ENCODE measurements around the gene GREB1. TPM values are rescaled to one million over a fixed set of nuclear protein-coding genes. Genes with fewer than 3 reads are reported as not detected.

GREB1 gene
- total RNA-seq, 4 donors from 2014 or later, result 3.4 to 8.4 (median 4.7) TPM

- no peak for TF ChIP-seq CTCF (IDR thresholded peaks at IDR 0.05; ENCODE audit: low read depth)
Measured at GRCh38 chr2:11503354-11503927, 30.4 kb upstream of the GREB1 start.

GRCh38 chr2:11505652-11506610, 27.9 kb upstream of the GREB1 start:
- no peak for TF ChIP-seq CTCF (IDR thresholded peaks at IDR 0.05; ENCODE audit: low read depth)

DNA sequence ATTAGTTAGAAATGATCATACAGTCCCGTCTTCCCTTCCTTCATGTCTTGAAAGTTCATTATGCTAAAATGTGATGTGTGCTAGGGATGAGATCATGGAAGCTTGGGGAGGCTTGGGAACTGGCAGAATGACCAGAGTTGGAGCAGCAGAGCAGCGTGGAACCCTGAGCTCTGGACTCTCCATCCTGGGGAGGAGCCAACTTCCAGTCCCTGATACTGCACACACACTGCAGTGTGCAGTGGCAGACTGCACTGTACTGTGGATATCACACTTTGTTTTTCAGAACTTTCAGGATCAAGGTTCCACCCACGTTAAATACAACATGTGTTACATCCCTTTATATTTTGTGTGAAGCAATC, 27.3 kb upstream of the GREB1 start:
- no peak for TF ChIP-seq CTCF (IDR thresholded peaks at IDR 0.05; ENCODE audit: low read depth)

GRCh38 chr2:11507517-11507916, 26.3 kb upstream of the GREB1 start:
- no peak for TF ChIP-seq CTCF (IDR thresholded peaks at IDR 0.05; ENCODE audit: low read depth)

DNA sequence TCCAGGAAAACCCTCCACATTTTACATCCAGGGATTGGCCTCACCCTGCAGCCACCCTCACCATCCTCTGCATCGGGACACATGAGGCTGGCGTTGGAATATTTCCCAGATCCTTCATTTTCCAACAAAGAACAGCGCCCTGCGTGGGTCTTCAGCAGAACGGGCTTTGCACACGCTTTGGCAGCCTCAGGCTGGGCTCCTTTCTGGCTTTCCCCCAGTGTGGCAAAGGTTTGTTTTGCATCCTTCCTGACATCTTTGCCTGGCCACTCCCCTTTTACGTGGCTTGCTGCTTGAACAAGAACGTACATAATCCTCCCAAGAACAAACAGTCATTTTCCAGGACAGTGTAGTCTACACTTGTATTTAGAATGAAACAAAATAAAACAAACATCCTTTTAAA, 25.6 kb upstream of the GREB1 start:
- TF ChIP-seq CTCF (IDR thresholded peaks at IDR 0.05; ENCODE audit: low read depth), result no peak

GRCh38 chr2:11509657-11510360, 24.0 kb upstream of the GREB1 start:
- TF ChIP-seq CTCF (IDR thresholded peaks at IDR 0.05; ENCODE audit: low read depth), result no peak

- no peak for TF ChIP-seq CTCF (IDR thresholded peaks at IDR 0.05; ENCODE audit: low read depth)
Measured at GRCh38 chr2:11512431-11512830, 21.4 kb upstream of the GREB1 start.
